Fibroblast of gingiva (primary cell): ENCODE results near the gene TRIML1.

Source experiments
- DNase-seq: peaks from one replicate; pipeline ENCODE4 v3.0.0-alpha.2; 2011; ENCODE audit warnings: low read depth

TRIML1 gene, protein sequence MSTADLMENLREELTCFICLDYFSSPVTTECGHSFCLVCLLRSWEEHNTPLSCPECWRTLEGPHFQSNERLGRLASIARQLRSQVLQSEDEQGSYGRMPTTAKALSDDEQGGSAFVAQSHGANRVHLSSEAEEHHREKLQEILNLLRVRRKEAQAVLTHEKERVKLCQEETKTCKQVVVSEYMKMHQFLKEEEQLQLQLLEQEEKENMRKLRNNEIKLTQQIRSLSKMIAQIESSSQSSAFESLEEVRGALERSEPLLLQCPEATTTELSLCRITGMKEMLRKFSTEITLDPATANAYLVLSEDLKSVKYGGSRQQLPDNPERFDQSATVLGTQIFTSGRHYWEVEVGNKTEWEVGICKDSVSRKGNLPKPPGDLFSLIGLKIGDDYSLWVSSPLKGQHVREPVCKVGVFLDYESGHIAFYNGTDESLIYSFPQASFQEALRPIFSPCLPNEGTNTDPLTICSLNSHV

DNA sequence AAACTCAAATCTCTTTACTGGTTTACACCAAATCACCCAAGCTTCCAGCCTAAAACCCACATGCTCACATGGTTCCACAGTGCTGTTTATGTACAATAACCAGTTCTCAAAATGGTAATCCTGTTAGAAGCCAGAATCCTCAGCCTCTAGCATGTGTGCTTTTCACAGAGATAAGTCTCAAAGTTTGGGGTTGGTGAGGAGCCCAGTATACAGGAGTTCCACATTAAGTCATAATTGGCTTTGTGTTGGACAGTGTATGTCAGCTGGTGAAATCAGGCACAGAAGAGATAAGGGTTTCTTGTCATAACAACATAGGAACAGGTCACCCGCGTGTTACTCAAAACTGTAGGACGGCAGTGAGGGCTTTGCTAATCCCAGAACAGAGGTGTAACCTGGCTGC is at the start of gene TRIML1:
Gene TRIML1 (plus strand): TSS at position 301 of the 400 bp plus-strand sequence. CDS start 118 bp downstream, outside the sequence.
- no peak for DNase-seq

DNA sequence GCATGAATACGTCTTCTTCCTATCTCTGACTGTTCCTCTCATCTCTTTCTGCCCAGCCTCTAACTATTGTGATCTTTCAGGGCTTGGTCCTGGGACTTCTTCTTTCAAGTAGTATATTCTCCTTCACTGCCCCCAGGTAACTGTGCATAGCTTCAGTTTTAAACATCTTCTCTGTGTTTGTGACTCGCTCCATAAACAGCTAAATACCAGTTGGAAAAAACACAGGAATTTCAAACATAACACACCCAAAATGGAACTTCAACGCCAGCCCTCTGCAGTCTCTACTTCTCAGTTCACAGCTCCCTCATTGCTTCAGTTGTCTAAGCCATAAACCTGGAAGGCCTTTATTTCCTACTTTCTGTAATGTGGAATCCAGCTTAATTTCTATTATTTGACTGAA is 46.4 kb upstream of the TRIML1 start:
- DNase-seq, result no peak

DNA sequence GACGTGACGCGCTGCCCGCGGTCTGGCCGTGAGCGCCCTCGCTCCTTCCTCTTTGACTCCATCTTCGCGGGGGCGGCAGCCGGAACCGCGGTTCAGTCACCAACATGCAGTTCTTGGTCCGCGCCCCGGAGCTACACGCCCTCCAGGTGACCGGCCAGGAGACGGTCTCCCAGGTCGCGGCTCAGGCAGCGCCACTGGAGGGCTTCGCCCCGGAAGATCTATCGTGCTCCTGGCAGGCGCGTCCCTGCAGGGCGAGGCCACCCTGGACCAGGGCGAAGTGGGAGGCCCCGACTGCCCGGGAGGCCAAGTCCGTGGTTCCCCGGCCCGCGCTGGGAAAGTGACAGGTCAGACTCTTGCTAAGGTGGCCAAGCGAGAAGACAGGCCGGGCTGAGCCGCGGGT is 32.8 kb upstream of the TRIML1 start:
- no peak for DNase-seq

DNA sequence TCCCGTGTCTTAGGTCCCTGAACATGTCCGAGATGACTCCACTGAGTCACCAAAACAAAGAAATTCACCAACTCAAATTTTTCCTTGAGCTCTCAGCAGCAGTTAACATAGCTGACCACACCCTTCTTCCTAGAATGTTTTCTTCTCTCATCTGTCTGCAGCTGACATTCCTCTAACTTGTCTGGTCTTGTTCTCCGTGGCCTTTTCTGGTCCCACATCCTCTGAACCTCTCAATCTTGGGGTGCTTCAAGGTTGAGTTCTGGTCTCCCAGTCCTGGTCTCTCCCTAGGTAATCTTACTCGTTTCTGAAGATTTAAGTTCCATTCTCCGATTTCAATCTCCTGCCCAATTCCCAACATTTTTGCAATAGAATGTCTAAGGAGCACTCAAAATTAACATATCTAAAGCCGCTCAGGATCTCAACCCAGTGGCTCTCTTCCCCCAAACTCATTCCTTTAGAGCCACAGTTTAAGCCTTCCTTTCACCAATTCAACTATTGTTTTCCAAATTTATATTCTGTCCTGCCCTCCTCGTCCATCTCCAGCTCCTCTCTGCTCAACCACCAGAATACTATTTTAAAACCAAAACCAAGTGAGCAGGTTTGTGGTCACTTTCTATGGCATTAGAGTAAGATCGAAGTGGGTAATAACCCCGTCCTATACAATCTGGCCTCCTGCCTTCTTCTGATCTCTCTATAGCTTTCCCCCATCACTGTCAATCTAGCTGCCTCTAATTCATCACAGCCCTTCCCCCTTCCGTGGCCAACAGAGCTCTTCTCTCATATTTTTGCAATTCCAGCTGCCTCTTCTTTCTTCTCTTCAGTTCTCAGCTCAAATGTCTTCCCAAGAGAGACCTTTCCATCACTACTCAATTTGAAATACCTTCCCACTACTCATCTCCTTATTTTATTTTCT is 31.1 kb upstream of the TRIML1 start:
- no peak for DNase-seq

DNA sequence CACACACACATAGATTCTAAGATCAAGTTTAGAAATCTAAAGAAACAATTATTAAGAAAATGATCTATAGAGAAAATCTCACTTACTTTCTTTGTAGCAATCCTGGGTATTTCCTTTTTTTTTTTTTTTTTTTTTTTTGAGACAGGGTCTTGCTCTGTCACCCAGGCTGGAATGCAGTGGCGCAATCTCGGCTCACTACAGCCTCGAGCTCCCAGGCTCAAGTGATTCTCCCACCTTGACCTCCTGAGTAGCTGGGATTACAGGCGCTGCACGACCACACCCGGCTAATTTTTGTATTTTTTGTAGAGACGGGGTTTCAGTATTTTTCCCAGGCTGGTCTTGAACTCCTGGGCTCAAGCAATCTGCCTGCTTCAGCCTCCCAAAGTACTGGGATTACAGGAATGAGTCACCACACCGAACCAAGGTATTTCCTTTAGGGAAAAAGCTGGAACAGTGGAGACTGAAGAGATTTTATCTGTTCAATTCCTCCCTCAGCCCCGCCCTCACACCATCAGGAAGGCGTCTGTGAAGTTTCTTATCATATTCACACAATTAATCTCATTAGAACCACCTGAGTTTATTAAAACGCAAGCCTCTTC is 30.0 kb upstream of the TRIML1 start, which contains the start of gene TRIML2:
Gene TRIML2 (minus strand): TSS at position 447 of the 599 bp plus-strand sequence. CDS start 4,235 bp downstream, outside the sequence.
- DNase-seq, result no peak

DNA sequence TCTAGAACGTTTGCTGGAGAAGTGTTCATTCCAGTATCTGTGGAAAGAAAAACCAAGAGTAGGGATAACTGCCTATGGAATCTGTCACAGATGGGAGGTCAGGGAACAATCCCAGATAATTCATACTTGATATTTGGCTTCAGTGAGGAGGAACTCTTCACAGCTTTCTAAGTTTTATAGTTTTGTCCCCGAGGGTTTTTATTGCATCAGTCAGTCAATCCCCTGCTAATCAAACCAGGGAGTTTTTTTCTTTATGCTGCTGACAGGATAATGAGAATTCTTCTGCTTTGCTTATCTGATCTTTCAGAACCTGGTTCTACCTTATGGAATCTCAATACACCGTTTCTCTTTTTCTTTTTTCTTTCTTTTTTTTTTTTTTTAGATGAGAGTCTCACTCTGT is 29.2 kb upstream of the TRIML1 start:
- DNase-seq, result no peak

DNA sequence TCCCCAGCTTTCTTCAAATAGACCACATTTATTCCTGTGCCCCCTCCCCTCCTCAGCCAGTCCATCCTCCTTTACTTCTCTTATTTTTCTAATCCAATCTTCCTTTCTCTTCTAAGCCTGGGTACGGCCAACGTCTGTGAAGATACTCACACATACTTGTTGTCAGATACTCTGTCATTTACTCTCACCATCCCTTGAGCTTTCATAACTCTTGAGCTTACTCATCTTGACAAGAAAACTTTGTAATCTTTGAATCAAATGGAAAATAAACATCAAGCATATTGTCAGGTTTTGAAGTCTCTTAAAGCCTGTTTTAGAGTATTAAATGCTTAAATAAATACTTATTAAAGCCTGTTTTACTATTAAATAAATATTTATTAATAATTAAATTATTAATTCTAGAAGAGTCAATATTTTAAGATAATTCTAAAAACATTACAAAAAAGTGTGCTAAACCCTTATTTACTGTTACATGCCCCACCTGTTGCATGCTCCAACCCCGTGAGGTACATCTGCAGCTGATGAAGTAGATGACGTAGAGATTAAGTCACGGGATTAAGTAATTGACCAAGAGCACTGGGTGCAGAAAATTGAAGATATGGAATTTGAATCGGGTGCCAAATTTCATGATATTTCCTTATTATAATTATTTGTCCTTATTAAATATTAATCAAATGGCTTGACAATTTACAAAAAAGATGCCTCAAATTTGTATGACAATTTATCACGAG is 28.3 kb upstream of the TRIML1 start:
- DNase-seq, result no peak

DNA sequence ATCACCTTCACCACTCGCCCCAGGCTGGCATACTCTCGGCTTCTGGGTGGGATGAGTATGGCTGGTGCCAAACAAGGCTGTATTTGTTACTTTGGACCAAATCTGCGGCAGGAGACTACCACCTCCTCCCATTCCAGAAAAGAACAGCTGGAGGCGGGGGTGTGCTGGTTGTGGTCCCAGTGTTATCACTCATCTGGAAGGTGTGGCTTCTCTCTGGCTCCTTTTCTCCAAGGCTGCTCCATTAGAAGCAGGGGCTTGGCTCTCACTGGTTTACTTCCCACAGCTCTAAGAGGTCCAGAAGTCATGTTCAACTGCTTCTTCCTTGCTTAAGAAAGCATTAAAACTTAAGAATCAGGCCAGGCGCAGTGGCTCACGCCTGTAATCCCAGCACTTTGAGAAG is 27.3 kb upstream of the TRIML1 start:
- DNase-seq, result no peak

DNA sequence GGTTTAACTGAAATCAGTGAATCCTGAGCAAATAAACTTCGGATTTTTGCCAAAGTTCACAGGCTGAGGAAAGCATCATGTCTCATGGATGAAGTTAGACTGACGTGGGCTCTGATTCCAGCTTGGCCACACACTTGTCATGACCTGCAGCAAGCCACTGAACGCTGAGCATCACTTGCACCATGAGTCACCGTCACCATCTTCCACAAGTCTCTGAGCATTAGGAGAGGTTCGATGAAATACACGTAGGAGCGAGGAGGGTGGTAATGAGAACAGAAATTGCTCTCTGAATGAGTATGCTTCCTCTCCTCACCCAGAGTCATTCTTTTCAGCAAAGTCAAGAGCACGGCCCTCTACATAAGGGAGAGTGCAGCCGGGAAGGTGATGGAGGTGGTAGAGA is 26.1 kb upstream of the TRIML1 start:
- DNase-seq, result no peak

DNA sequence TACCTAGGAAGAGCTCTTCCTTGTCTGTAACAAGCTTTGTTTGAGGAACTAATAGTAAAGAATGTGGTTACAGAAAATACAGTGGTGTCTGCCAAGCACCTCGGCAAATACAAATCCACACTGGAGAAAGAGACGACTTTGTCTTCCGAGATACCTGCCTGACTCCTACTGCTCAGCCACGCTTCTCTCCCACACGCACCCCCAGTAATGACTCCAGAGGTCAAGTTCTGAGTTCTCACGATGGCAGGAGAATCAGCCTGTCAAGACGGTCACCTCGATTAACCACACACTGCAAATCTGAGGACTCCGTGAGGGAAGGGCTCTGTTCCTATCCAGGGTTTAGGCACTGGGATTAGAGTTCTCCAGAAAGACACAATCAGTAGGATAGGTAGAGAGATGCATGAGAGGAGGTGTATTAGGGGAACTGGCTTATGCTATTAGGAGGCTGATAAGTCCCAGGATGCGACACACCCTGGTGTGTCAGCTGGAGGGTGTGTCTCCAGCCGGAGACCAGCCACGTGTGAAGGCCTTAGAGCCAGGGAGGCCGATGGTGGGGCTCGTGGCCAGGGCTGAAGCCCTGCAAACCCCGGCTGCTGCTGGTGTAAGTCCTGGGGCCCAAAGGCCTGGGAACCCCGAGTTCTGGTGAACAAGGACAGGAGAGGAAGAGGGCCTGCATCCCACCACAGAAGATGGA is 21.5 kb upstream of the TRIML1 start:
- no peak for DNase-seq

DNA sequence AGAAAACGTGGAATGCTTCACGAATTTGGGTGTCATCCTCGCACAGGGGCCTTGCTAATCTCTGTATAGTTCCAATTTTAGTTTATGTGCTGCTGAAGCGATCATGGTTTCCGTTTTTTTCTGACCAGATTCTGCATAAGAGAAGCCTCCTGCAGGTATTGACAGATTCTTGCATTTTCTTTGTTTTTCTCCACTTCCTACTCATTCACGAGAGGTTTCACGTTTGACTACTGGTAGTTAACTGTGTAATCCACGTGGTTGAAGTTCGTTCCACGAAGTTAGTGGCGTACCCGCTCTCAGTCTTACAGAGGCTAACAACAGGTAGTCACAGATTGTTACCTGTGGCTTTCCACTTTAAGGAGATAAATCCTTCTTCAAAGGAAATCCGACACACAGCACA is 17.7 kb upstream of the TRIML1 start:
- DNase-seq, result no peak

DNA sequence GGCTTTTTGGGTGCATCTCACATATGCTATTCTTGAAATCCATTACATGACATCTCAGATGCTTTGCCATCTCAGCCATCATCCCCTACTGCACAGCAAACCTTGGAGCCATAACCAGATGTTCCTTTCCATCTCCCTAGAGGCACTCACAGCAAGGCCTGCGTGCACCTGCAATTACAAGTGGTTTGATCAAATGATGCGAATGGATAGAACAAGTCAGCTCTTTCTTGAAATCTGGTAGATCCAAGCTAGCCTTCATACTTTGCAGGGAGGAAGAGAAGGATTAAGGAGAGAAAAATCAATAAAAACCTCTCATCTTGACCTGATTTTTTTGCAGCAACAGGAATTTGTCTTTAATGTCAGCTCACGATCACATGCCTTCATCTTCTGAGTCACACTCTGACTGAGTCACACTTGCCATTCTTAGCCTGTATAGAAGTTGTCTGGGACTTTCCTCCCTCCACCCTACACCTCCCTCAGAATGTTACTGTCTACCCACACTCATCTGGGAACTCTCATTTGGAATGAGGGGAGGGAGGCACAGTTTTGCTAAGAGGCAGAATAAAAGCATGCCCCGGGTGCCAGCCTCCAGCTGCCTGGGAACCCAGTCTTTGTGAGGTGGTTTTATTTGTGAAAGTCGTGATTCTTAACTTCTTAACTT is 11.9 kb upstream of the TRIML1 start:
- DNase-seq, result no peak

DNA sequence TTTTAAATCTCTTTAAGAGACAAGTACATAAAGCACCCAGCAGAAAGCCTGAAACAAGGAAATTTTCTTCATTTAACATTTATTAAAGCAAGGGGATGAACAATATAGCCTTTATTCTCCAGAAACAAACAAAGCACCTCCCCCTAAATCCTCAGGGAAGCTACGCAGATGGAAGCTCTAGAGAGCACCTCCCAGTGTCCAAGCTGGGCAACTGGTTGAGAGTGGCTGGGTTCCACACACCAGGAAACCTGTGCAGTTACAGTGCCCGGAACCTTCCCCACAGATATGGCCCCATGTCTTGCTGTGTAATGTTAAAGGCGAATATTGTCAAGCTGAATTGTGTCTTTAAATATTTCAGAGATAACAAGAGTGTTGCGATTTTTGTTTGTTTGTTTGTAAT is 8.9 kb upstream of the TRIML1 start:
- DNase-seq, result no peak

DNA sequence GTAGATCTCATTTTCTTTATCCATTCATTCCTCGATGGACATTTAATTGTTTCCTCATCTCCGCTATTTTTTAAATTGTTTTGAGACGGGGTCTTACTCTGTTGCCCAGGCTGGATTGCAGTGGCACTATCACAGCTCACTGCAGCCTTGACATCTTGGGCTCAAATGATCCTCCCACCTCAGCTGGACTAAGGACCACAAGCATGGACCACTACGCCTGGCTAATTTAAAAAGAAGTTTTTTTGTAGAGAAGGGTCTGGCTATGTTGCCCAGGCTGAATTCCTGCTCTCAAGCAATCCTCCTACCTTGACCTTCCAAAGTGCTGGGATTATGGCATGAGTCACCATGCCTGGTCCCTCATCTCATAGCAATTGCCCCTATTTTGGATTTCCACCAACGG is 7.0 kb upstream of the TRIML1 start:
- DNase-seq, result no peak

DNA sequence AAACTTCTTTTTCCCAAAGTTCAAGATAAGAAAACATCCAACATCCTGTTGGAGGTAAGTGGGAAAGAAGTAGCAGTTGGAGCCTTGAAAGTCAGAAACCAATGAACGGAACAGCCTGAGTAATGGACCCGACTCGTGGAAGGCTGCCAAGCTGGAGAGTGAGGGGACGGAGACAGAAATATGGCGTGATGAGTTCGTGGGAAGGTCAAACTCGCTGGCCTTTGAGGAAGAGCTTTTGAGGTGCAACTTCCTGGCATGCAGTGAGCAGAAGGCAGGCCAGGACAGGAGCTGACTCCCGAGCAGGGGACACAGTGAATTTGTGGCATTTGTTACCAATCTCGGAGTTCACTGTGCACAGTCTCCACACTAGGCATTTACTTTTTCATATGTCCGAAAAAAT is 1.0 kb upstream of the TRIML1 start:
- DNase-seq, result no peak

DNA sequence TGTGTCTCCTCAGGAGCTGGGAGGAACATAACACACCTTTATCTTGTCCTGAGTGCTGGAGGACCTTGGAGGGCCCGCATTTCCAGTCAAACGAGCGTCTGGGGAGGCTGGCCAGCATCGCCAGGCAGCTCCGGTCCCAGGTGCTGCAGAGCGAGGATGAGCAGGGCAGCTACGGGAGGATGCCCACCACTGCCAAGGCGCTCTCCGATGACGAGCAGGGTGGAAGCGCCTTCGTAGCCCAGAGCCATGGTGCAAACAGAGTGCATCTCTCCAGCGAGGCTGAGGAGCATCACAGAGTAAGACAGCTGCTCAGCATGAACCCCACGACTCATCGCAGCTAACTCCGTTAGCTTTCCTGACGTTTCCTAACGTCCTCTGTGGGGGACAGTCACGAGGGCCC is 430 bp downstream of the TRIML1 start:
- DNase-seq, result no peak

DNA sequence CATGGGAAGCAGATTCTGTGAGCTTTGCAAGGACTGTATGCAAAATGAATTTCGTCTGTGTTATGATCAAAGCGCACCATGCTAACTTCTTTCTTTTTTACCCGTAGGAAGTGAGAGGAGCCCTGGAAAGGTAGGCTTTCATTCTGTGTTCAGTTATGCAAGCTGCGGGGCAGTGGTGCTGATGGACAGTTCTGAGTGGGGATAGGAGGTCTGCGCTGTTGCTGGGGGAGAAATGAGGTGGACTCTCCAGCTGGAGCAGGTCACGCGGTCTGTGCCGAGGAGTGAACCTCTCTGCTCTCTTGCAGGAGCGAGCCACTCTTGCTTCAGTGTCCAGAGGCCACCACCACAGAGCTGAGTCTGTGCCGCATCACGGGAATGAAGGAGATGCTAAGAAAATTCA is 4.5 kb downstream of the TRIML1 start:
- DNase-seq, result no peak

DNA sequence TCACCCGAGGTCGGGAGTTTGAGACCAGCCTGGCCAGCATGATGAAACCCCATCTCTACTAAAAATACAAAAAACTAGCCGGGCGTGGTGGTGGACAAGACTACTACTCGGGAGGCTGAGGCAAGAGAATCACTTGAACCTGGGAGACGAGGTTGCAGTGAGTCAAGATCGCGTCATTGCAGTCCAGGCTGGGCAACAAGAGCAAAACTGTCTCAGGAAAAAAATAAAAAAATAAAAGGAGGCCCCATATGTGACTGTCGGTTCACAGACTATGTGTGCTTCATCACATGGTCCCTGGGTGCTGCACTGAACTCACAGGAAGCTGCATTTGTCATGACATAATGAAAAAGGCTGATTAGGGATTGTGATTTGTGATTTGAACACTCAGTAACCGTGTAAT is 6.4 kb downstream of the TRIML1 start:
- no peak for DNase-seq

DNA sequence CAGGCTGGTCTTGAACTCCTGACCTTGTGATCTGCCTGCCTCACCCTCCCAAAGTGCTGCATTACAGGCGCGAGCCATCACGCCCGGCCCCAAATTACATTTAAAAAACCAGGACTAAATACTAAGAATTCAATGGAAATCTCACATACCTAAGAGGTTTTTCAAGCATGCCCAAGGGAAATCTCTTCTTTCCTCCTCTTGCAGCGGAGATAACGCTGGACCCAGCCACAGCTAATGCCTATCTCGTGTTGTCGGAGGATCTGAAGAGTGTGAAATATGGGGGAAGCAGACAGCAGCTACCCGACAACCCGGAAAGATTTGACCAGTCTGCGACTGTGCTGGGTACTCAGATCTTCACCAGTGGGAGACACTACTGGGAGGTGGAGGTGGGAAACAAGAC is 7.4 kb downstream of the TRIML1 start:
- DNase-seq, result no peak

DNA sequence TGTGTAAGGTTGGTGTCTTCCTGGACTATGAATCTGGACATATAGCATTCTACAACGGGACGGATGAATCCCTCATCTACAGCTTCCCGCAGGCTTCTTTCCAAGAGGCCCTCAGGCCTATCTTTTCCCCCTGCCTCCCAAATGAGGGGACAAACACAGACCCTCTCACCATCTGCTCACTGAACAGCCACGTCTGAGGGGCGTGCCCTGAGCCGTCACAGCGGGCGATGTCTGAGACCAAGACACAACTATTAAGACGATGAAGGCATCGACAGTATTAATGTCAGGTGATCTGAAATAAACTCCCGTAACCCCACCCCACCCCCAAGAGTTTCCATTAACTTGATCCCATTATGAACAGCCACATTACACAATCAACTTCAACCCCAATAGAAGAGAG is 7.9 kb downstream of the TRIML1 start:
- DNase-seq, result no peak

DNA sequence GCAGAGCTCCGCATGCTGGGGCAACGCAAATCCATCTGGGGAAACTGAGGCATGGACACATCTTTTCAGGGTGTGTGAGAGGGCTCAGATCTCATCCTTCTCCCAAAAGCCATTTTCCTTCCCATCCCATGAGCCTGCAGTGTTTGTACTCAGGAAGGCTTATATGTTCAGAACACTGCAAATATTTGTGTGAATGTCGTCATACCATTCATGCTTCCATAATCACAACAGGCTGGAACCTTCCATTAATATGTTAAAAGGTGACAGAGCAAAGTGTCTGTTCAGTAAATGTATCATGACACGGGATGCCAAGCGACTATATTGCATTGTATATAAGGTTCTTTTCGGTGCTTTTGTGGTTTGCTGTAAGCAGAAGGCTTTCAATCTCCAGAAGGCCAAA is 8.5 kb downstream of the TRIML1 start:
- no peak for DNase-seq
